IMR-90 (cell line): Measurements from ENCODE around the gene TPO. TPM values are rescaled to one million over a fixed set of nuclear protein-coding genes. Genes with fewer than 3 reads are reported as not detected.

Experiments
- ATAC-seq: fragments of 200-7000 bp; cut with Tn5 transposase; 2 replicates; pipeline ENCODE4 v1.9.1; 2020; ENCODE audit warnings: low read depth, mild to moderate bottlenecking, moderate library complexity
- BruUV-seq: library from RNA; stranded (reverse); fragments of 400-500 nt; replicated peaks from 2 replicates; lab custom pipeline; 2021; lab: Mats Ljungman, UMichigan
- CTCF ChIA-PET: fragments of 300-600 bp; formaldehyde crosslinking; extraction: SDS; loops from one replicate; lab custom pipeline; 2021; ENCODE audit warnings: antibody characterized with exemption; lab: Yijun Ruan, JAX
- POLR2A ChIA-PET: fragments of 300-600 bp; sonication (Branson Sonifier 250); formaldehyde crosslinking; loops from one replicate; lab custom pipeline; 2022; ENCODE audit warnings: antibody characterized with exemption; ENCODE audit not compliant: unreplicated experiment; lab: Charles Lee
- DNase-seq: peaks from one replicate; pipeline ENCODE4 v3.0.0; 2013
- H2AFZ ChIP-seq: replicated peaks from 2 replicates; pipeline ENCODE3; 2013; ENCODE audit warnings: low read length, mild to moderate bottlenecking; ENCODE audit not compliant: poor library complexity
- H2AK5ac ChIP-seq: 2 replicates; pipeline ENCODE4 v1.6.1; 2013; ENCODE audit warnings: low read depth, low read length, inconsistent platforms
- H2AK9ac ChIP-seq: replicated peaks from 2 replicates; pipeline ENCODE3; 2013; ENCODE audit warnings: mild to moderate bottlenecking, low read depth, low read length, moderate library complexity; ENCODE audit not compliant: poor library complexity
- H2BK120ac ChIP-seq: 2 replicates; pipeline ENCODE4 v1.6.1; 2013; ENCODE audit warnings: low read depth, low read length, inconsistent platforms
- H2BK15ac ChIP-seq: 3 replicates; pipeline ENCODE4 v1.6.1; 2013; ENCODE audit warnings: low read depth, low read length, inconsistent platforms
- H2BK20ac ChIP-seq: 2 replicates; pipeline ENCODE4 v1.6.1; 2013; ENCODE audit warnings: low read depth, mild to moderate bottlenecking, inconsistent platforms, low read length, moderate library complexity
- H2BK5ac ChIP-seq: 2 replicates; pipeline ENCODE4 v1.6.1; 2013; ENCODE audit warnings: mild to moderate bottlenecking, low read depth, low read length, inconsistent platforms; ENCODE audit not compliant: poor library complexity, severe bottlenecking
- H3K14ac ChIP-seq: replicated peaks from 2 replicates; pipeline ENCODE4 v1.6.1; 2013; ENCODE audit warnings: low read depth, low read length, inconsistent platforms
- H3K18ac ChIP-seq: 2 replicates; pipeline ENCODE4 v1.6.1; 2013; ENCODE audit warnings: low read depth, low read length, control low read depth
- H3K23ac ChIP-seq: 2 replicates; pipeline ENCODE4 v1.6.1; 2013; ENCODE audit warnings: low read depth, low read length, inconsistent platforms
- H3K27ac ChIP-seq: 2 replicates; pipeline ENCODE4 v1.5.1; 2013; ENCODE audit warnings: mild to moderate bottlenecking, control low read depth, low read length; ENCODE audit not compliant: insufficient read depth
- H3K27me3 ChIP-seq: 2 replicates; pipeline ENCODE4 v1.6.1; 2013; ENCODE audit warnings: low read length; ENCODE audit not compliant: control insufficient read depth, insufficient read depth
- H3K36me3 ChIP-seq: 2 replicates; pipeline ENCODE4 v1.6.1; 2013; ENCODE audit warnings: low read length, mixed read lengths; ENCODE audit not compliant: control insufficient read depth, insufficient read depth
- H3K4ac ChIP-seq: 2 replicates; pipeline ENCODE4 v1.6.1; 2013; ENCODE audit warnings: low read depth, low read length, inconsistent platforms
- H3K4me1 ChIP-seq: 2 replicates; pipeline ENCODE4 v1.6.1; 2013; ENCODE audit warnings: low read length, mixed read lengths; ENCODE audit not compliant: control insufficient read depth, insufficient read depth
- H3K4me2 ChIP-seq: 2 replicates; pipeline ENCODE4 v1.6.1; 2013; ENCODE audit warnings: low read depth, mild to moderate bottlenecking, control low read depth, low read length, moderate library complexity
- H3K4me3 ChIP-seq: 2 replicates; pipeline ENCODE4 v1.5.1; 2013; ENCODE audit warnings: low read depth, mild to moderate bottlenecking, control low read depth, low read length, moderate library complexity; ENCODE audit not compliant: insufficient read depth
- H3K56ac ChIP-seq: 2 replicates; pipeline ENCODE4 v1.6.1; 2013; ENCODE audit warnings: low read length, inconsistent platforms; ENCODE audit not compliant: insufficient read depth; ENCODE audit errors: extremely low read depth
- H3K79me1 ChIP-seq, 2 experiments: 2 replicates each; pipeline ENCODE4 v1.6.1; 2013; ENCODE audit warnings: low read length in 2 of 2, inconsistent platforms in 1 of 2, low read depth in 1 of 2
- H3K9ac ChIP-seq: 2 replicates; pipeline ENCODE4 v1.6.1; 2013; ENCODE audit warnings: low read depth, low read length, control low read depth
- H3K9me1 ChIP-seq: 2 replicates; pipeline ENCODE4 v1.6.1; 2013; ENCODE audit warnings: low read length, inconsistent platforms; ENCODE audit not compliant: insufficient read depth
- H3K9me3 ChIP-seq: 2 replicates; pipeline ENCODE4 v1.6.1; 2013; ENCODE audit warnings: low read length; ENCODE audit not compliant: control insufficient read depth, insufficient read depth
- H4K20me1 ChIP-seq: 2 replicates; pipeline ENCODE4 v1.6.1; 2013; ENCODE audit warnings: low read length, inconsistent platforms; ENCODE audit not compliant: insufficient read depth
- H4K5ac ChIP-seq: 2 replicates; pipeline ENCODE4 v1.6.1; 2013; ENCODE audit warnings: mild to moderate bottlenecking, low read depth, low read length, control low read depth
- H4K8ac ChIP-seq, 2 experiments: 2 replicates each; pipeline ENCODE4 v1.6.1; 2013; ENCODE audit warnings: low read depth in 2 of 2, low read length in 2 of 2, control low read depth in 1 of 2, inconsistent platforms in 1 of 2
- H4K91ac ChIP-seq: 2 replicates; pipeline ENCODE4 v1.6.1; 2013; ENCODE audit warnings: low read depth, low read length, inconsistent platforms; ENCODE audit not compliant: insufficient read depth
- CEBPB ChIP-seq: IDR thresholded peaks from 2 replicates; pipeline ENCODE4 v1.6.1; 2012; ENCODE audit warnings: low read depth, low read length, improper control_type of control experiment
- MXI1 ChIP-seq: IDR thresholded peaks from 2 replicates; pipeline ENCODE4 v1.6.1; 2012; ENCODE audit warnings: low read depth, mild to moderate bottlenecking, low read length, moderate library complexity, borderline replicate concordance
- RAD21 ChIP-seq: IDR thresholded peaks from 2 replicates; pipeline ENCODE4 v1.6.1; 2012; ENCODE audit warnings: low read length, improper control_type of control experiment
- WGBS, 2 experiments: methylation state at CpG; one replicate each; pipeline versions ENCODE4 v1.1.5 to v1.1.7; 2013; ENCODE audit warnings: missing lambda C conversion rate in 2 of 2; ENCODE audit not compliant: insufficient read length in 1 of 2; ENCODE audit errors: extremely low coverage in 2 of 2; 5-methylcytosine and 5-hydroxymethylcytosine counted together
- dilution Hi-C: fragments of 300-500 bp; cut with HindIII; formaldehyde crosslinking; loops from one replicate; pipeline ENCODE4 v1.14.3; 2018; ENCODE audit warnings: low sequenced_read_pairs; ENCODE audit not compliant: unreplicated experiment
- in situ Hi-C: fragments of 300-500 bp; cut with MboI; formaldehyde crosslinking; loops from 3 replicates; pipeline ENCODE4 v1.14.3; 2019; ENCODE audit warnings: low sequenced_read_pairs, inconsistent platforms, mixed read lengths
- intact Hi-C: fragments of 100-400 bp; cut with micrococcal nuclease; formaldehyde crosslinking; loops from 2 replicates; pipeline ENCODE4 v1.10.0; 2022
- polyA plus RNA-seq, 3 experiments: library from polyadenylated mRNA; depleted of rRNA; stranded (reverse); fragments of >200 nt; gene quantifications; 2 replicates each; pipeline ENCODE4 v1.2.3, GENCODE V29; 2012; ENCODE audit warnings: low replicate concordance in 1 of 3
- total RNA-seq: library from RNA; depleted of rRNA; stranded (reverse); fragments of >200 nt; gene quantifications from 2 replicates; pipeline ENCODE4 v1.2.3, GENCODE V29; 2012
- TF ChIP-seq, protein P1 (sequence below): fragments of 150-350 bp; IDR thresholded peaks from 2 replicates; pipeline ENCODE4 v1.6.1; 2016; ENCODE audit warnings: low read depth, mild to moderate bottlenecking, low read length, moderate library complexity, borderline replicate concordance
- TF ChIP-seq, protein P2 (sequence below): conservative IDR thresholded peaks from 2 replicates; pipeline ENCODE4 v1.5.1; 2012; ENCODE audit warnings: mild to moderate bottlenecking, low read depth, low read length, improper control_type of control experiment

The TPO gene
- total and polyA plus RNA-seq, 2 of the 4 experiments (the other 2 are of a cell fraction): not detected

GRCh38 chr2:1462994-1463393 is 49.7 kb downstream of the TPO start:
- BruUV-seq: no TSS peak
- H3K4ac ChIP-seq: no peak overlapping the region
- H3K56ac ChIP-seq: no peak overlapping the region
- no peak overlapping the region for H2BK5ac ChIP-seq
- DNase-seq: no peak
- H2BK20ac ChIP-seq: no peak overlapping the region
- no CpG with 5 or more reads among the region's 4 CpGs for WGBS, 2 experiments
- intact Hi-C loops (no loop called here), in situ Hi-C loops (no loop called here), dilution Hi-C loops (no loop called here)
- H3K4me3 ChIP-seq: no peak overlapping the region
- H3K18ac ChIP-seq: no peak overlapping the region
- H3K4me1 ChIP-seq: no peaks in the 10 kb centered on the region
- no peak overlapping the region for H2BK15ac ChIP-seq
- POLR2A ChIA-PET: no interaction called here
- no peak overlapping the region for H3K23ac ChIP-seq
- CTCF ChIA-PET: interaction anchor here (0.8 kb wide), 1 partner anchor 13 kb away, joined by 3 read pairs; no protein-coding TSS in a partner anchor
- TF ChIP-seq, protein P1, sequence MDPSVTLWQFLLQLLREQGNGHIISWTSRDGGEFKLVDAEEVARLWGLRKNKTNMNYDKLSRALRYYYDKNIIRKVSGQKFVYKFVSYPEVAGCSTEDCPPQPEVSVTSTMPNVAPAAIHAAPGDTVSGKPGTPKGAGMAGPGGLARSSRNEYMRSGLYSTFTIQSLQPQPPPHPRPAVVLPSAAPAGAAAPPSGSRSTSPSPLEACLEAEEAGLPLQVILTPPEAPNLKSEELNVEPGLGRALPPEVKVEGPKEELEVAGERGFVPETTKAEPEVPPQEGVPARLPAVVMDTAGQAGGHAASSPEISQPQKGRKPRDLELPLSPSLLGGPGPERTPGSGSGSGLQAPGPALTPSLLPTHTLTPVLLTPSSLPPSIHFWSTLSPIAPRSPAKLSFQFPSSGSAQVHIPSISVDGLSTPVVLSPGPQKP: no peak
- TF ChIP-seq CEBPB: no peak
- TF ChIP-seq, protein P2, sequence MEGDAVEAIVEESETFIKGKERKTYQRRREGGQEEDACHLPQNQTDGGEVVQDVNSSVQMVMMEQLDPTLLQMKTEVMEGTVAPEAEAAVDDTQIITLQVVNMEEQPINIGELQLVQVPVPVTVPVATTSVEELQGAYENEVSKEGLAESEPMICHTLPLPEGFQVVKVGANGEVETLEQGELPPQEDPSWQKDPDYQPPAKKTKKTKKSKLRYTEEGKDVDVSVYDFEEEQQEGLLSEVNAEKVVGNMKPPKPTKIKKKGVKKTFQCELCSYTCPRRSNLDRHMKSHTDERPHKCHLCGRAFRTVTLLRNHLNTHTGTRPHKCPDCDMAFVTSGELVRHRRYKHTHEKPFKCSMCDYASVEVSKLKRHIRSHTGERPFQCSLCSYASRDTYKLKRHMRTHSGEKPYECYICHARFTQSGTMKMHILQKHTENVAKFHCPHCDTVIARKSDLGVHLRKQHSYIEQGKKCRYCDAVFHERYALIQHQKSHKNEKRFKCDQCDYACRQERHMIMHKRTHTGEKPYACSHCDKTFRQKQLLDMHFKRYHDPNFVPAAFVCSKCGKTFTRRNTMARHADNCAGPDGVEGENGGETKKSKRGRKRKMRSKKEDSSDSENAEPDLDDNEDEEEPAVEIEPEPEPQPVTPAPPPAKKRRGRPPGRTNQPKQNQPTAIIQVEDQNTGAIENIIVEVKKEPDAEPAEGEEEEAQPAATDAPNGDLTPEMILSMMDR: no peak
- no peak for TF ChIP-seq MXI1
- no peak for TF ChIP-seq RAD21
- H2AFZ ChIP-seq: no peak overlapping the region
- H2BK120ac ChIP-seq: no peak overlapping the region
- no peak overlapping the region for H4K5ac ChIP-seq
- H3K9me3 ChIP-seq: peaks cover 8% of the 10 kb centered on the region; the same call in 1 of the 2 replicates
- H2AK9ac ChIP-seq: no peak overlapping the region
- H3K9ac ChIP-seq: no peak overlapping the region
- H3K14ac ChIP-seq: no peak overlapping the region
- H3K27ac ChIP-seq: no peak overlapping the region
- no peak overlapping the region for H2AK5ac ChIP-seq
- H4K91ac ChIP-seq: no peak overlapping the region
- H3K9me1 ChIP-seq: no peaks in the 10 kb centered on the region
- H3K4me2 ChIP-seq: no peak overlapping the region
- no peak for ATAC-seq
- H3K36me3 ChIP-seq: no peaks in the 10 kb centered on the region
- H3K27me3 ChIP-seq: no peaks in the 10 kb centered on the region
- no peaks in the 10 kb centered on the region for H4K20me1 ChIP-seq
- H4K8ac ChIP-seq: no peak overlapping the region
- H3K79me1 ChIP-seq: no peaks in the 10 kb centered on the region
